ENCODE data around the gene DDX10. TPM values are rescaled to one million over a fixed set of nuclear protein-coding genes. Genes with fewer than 3 reads are reported as not detected.
"Not testable (repeated sequence)": the region's sequence is repeated elsewhere in the genome, so short reads cannot be mapped to it uniquely, and the experiment has no call there.

The DDX10 gene
- total RNA-seq, 4 donors from 2014 or later: 5.5 to 25.0 (median 17.5) TPM

DNA sequence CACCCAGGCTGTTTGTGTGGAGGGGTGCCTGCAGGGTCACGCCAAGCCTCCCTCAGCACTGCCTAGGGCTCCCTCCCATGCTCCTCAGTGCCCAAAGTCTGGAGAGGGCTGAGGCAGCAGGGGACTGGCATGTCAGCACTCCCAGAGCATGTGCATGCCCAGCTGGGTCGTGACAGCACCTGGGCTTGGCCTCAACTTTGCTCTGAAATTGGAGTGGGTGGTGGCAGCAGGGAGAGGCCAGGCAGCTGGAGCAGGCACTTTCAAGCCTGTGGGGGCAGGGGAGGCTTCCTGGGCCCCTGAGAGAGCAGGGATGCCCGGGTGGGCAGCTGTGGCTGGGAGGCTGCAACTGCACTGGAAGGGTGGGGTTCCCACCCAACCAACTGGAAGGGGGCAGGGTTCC is 35.6 kb upstream of the DDX10 start:
- Histone ChIP-seq H3K4me3 (no peak overlapping the region), H3K36me3 (no peaks in the 10 kb centered on the region), H3K27me3 (no peaks in the 10 kb centered on the region), H3K27ac (no peak overlapping the region), H3K4me1 (peaks cover 0 to 8% (median 0%) of the 10 kb centered on the region in 3 donors), H3K9me3 (no peaks in the 10 kb centered on the region)
- no peak for DNase-seq
- TF ChIP-seq CTCF (IDR thresholded peaks at IDR 0.05): no peak
- TF ChIP-seq POLR2A (IDR thresholded peaks at IDR 0.05): no peak
- no CpG with 5 or more reads among the region's 3 CpGs for WGBS, 2 donors
- intact Hi-C loops (cut with DNase I): no loop called here

DNA sequence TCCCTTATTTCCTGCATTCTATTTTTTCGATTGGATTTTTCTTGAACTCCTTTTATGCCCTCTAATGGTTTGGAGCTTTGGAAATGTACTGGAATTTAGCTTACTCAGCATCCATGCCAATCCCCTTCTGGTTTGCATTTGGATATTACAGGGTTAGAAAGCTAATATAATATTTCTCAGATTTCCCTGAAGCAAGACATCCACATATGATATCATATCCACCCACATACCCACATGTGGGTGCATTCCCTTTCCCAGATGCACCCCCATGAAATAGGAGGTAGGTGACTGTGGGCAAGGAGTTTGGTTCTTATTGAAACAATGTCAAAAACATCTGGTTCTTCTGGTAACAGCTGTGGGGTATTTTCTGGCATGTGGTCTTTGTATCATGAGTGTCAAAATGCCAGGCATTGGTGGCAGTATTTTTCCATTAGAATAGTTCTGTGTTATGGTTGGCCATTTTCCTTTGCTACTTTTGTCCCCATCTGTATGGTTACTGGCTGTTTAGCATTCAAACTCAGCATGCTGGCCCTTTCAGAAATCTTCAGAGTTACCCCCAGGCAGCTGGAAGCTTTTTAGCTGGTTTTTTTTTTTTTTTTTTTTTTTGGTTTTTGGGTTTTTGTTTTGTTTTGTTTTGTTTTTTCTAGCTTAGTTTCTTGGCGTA is 32.7 kb upstream of the DDX10 start:
- no peaks in the 10 kb centered on the region for H3K4me1 ChIP-seq
- H3K4me3 ChIP-seq: no peak overlapping the region
- DNase-seq: no peak
- 61 to 68% methylated on average over 2 of the region's 2 CpGs for WGBS, 2 donors
- H3K27ac ChIP-seq: no peak overlapping the region
- TF ChIP-seq CTCF (IDR thresholded peaks at IDR 0.05) (no peak), POLR2A (IDR thresholded peaks at IDR 0.05) (no peak)
- H3K27me3 ChIP-seq: no peaks in the 10 kb centered on the region
- H3K36me3 ChIP-seq: no peaks in the 10 kb centered on the region
- no peaks in the 10 kb centered on the region for H3K9me3 ChIP-seq
- intact Hi-C loops (cut with DNase I): no loop called here

- TF ChIP-seq CTCF (IDR thresholded peaks at IDR 0.05) (no peak), POLR2A (IDR thresholded peaks at IDR 0.05) (no peak)
- H3K27ac ChIP-seq: no peak overlapping the region
- no peaks in the 10 kb centered on the region for H3K4me1 ChIP-seq
- H3K36me3 ChIP-seq: no peaks in the 10 kb centered on the region
- H3K4me3 ChIP-seq: no peak overlapping the region
- intact Hi-C loops (cut with DNase I): no loop called here
- no peaks in the 10 kb centered on the region for H3K9me3 ChIP-seq
- no peaks in the 10 kb centered on the region for H3K27me3 ChIP-seq
- no peak for DNase-seq
Measured at GRCh38 chr11:108635106-108635505, 29.8 kb upstream of the DDX10 start.

DNA sequence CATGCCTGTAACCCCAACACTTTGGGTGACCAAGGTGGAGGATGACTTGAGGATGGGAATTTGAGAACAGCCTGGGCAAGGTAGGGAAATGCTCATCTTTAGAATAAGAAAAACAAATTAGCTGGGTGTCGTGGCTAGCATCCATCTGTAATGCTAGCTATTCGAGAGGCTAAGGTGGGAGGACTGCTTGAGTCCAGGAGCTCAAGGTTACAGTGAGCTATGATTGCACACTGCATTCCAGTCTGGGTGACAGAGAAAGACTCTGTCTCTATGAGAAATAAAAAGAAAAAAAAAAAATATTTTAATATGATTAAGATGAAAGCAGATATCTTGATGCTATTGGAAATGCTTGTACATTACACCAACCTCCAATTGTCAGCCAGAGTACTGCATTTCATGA is 28.6 kb upstream of the DDX10 start:
- no peaks in the 10 kb centered on the region for H3K36me3 ChIP-seq
- H3K27me3 ChIP-seq: no peaks in the 10 kb centered on the region
- intact Hi-C loops (cut with DNase I): no loop called here
- WGBS, 2 donors: 59 to 71% methylated on average over 2 of the region's 2 CpGs
- no peak overlapping the region for H3K4me3 ChIP-seq
- no peak overlapping the region for H3K27ac ChIP-seq
- no peaks in the 10 kb centered on the region for H3K4me1 ChIP-seq
- no peak for TF ChIP-seq POLR2A (IDR thresholded peaks at IDR 0.05)
- no peak for TF ChIP-seq CTCF (IDR thresholded peaks at IDR 0.05)
- no peak for DNase-seq
- H3K9me3 ChIP-seq: no peaks in the 10 kb centered on the region

GRCh38 chr11:108639146-108639545 is 25.7 kb upstream of the DDX10 start:
- Histone ChIP-seq H3K36me3 (no peaks in the 10 kb centered on the region), H3K27me3 (no peaks in the 10 kb centered on the region), H3K27ac (no peak overlapping the region), H3K9me3 (no peaks in the 10 kb centered on the region), H3K4me1 (no peaks in the 10 kb centered on the region), H3K4me3 (no peak overlapping the region)
- no peak for DNase-seq
- intact Hi-C loops (cut with DNase I): no loop called here
- WGBS, 2 donors: 85 to 92% methylated on average over 1 of the region's 1 CpG
- TF ChIP-seq CTCF (IDR thresholded peaks at IDR 0.05) (no peak), POLR2A (IDR thresholded peaks at IDR 0.05) (no peak)

GRCh38 chr11:108641752-108642151 is 23.1 kb upstream of the DDX10 start:
- 67 to 80% methylated on average over 1 of the region's 1 CpG for WGBS, 2 donors
- not testable (repeated sequence) for H3K9me3 ChIP-seq, DNase-seq, H3K4me3 ChIP-seq, H3K27me3 ChIP-seq, H3K4me1 ChIP-seq, H3K27ac ChIP-seq, H3K36me3 ChIP-seq
- intact Hi-C loops (cut with DNase I): loop anchor here (10.0 kb wide), 2 partner anchors 177 to 417 kb away; partner anchors contain the start of genes ATM, C11orf65 and NPAT

All from esophagus squamous epithelium (tissue), 5 donors.